KMS-11 (cell line): Measurements from ENCODE around the gene LRRC37A3.
"Not testable (repeated sequence)": the region's sequence is repeated elsewhere in the genome, so short reads cannot be mapped to it uniquely, and the experiment has no call there.

Experiments
- H2AFZ ChIP-seq: fragments of 200-600 bp; sonication (generic); 2 replicates; pipeline ENCODE4 v1.6.1; 2016; ENCODE audit warnings: antibody characterized with exemption, mixed run types, low read depth
- H3K27ac ChIP-seq: fragments of 200-600 bp; sonication (generic); 2 replicates; pipeline ENCODE4 v1.6.1; 2016; ENCODE audit warnings: mild to moderate bottlenecking, mixed run types
- H3K27me3 ChIP-seq: fragments of 200-600 bp; sonication (generic); 2 replicates; pipeline ENCODE4 v1.6.1; 2017; ENCODE audit warnings: mild to moderate bottlenecking, low read depth, mixed run types, moderate library complexity; ENCODE audit not compliant: insufficient read depth
- H3K36me3 ChIP-seq: fragments of 200-600 bp; sonication (generic); 2 replicates; pipeline ENCODE4 v1.6.1; 2017; ENCODE audit warnings: mild to moderate bottlenecking, mixed run types; ENCODE audit not compliant: insufficient read depth
- H3K4me1 ChIP-seq: fragments of 200-600 bp; sonication (generic); 2 replicates; pipeline ENCODE4 v1.6.1; 2016; ENCODE audit warnings: mild to moderate bottlenecking, low read depth, mixed run types; ENCODE audit not compliant: poor library complexity, severe bottlenecking
- H3K4me2 ChIP-seq: fragments of 200-600 bp; sonication (generic); 2 replicates; pipeline ENCODE4 v1.7.0; 2016; ENCODE audit warnings: mild to moderate bottlenecking, mixed run types
- H3K4me3 ChIP-seq: fragments of 200-600 bp; sonication (generic); IDR thresholded peaks from 2 replicates; pipeline ENCODE4 v1.6.1; 2017; ENCODE audit warnings: low read depth, low read length, mixed read lengths; ENCODE audit not compliant: insufficient read depth
- H3K79me2 ChIP-seq: fragments of 200-600 bp; sonication (generic); 2 replicates; pipeline ENCODE4 v1.6.1; 2016; ENCODE audit warnings: low read depth, mixed run types; ENCODE audit not compliant: insufficient read depth
- H3K9ac ChIP-seq: fragments of 200-600 bp; sonication (generic); 2 replicates; pipeline ENCODE4 v1.6.1; 2016; ENCODE audit warnings: mild to moderate bottlenecking, mixed run types
- H4K20me1 ChIP-seq: fragments of 200-600 bp; sonication (generic); 2 replicates; pipeline ENCODE4 v1.6.1; 2016; ENCODE audit warnings: mild to moderate bottlenecking, mixed run types; ENCODE audit not compliant: insufficient read depth

Gene LRRC37A3

DNA sequence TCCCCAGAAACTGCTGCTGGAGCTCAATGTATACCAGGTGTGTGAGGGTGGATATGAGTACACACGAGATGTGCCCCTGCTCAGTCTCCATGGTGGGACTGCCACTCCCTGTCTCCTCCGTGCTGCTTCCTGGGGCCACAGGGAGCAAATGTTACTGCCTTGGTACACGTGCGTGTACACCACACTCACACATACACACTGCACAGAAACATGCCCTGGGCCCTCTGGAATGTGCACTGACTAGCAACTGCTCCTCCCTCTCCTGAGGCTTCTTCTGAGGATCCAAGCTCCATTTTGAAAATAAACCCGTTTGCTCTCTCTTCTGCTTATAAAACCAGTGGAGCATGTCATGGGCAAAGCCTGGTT, 103.5 kb downstream of the LRRC37A3 start:
- not testable (repeated sequence) for H3K36me3 ChIP-seq, H3K79me2 ChIP-seq, H3K4me3 ChIP-seq, H3K4me1 ChIP-seq, H3K27me3 ChIP-seq, H4K20me1 ChIP-seq, H3K9ac ChIP-seq, H2AFZ ChIP-seq, H3K4me2 ChIP-seq, H3K27ac ChIP-seq

DNA sequence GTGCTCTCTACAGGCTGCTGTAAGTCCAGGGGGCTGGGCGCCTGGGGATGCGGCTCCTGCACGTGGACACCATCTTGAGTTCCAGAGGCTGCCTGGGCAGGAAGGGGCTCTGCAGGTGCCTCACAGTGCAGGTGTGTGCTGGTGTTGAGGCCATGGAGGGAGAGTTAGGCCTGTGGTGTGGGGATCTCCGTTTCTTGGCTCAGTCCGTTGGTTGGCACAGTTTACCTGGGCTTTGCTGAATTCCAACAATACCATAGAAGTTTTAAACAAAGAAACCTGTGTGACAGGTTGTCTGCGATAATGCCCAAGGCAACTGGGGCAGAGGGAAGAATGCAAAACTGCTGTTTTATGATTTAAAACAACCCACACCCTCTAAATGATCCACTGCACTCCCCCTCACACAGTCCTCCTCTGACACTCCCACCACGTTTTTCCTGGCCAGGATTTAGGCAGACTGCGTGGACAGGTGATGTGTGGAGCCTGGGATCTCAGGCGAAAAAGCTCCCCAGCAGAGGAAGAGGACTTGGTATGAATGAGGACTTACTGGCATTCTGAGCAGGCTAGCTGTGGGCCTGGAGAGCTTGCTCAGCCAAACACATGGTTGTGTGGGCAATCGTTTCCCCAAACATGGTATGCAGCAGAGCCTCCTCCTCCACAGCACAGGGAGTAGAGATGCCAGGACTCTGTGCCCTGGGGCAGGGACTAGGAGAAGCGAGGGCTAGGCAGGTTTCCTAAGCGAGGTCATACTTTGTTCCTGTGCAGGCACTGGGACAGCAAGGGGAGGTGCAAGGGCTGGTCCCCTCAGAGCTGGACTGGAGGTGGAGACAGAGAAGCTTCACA, 104.1 kb downstream of the LRRC37A3 start:
- not testable (repeated sequence) for H3K27me3 ChIP-seq, H3K4me2 ChIP-seq, H3K4me1 ChIP-seq, H3K36me3 ChIP-seq, H2AFZ ChIP-seq, H3K9ac ChIP-seq, H4K20me1 ChIP-seq, H3K79me2 ChIP-seq, H3K27ac ChIP-seq, H3K4me3 ChIP-seq

DNA sequence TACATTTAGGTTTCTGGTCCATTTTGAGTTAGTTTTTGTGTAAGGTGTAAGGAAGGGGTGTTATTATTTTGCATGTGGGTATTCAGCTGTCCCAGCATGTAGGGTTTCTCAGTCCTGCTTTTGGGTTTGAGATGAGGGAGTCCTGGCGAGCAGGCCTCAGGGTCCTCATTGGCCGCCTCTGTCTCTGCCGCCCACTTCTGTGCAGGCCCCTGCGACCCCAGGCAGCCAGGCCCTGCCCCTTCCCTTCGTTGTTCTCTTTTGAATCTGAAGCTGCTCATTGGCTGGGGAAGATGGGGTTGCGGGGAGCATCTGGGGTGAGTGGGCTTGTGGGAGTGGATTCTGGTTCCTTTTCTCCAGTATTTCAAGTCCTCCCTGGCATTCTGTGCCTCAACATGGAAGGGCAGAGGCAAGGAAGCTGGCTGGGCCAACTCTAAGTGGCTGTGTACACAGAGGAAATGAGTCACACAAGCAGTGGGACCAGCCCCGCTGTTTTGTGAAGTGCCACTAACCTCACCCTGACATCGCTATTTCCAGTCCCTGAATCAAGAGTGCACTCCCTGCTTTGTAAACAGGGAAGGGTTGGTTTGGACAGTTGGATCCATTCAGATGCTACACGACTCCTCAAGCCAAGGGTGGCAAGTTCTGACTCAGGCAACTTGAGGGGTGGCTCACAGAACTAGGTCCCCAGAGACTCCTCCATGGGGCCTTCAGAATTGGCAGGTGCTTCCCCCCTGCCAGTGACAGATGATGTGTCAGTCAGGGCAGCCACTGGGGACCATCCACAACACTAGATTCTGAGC, 110.9 kb downstream of the LRRC37A3 start:
- H3K4me3 ChIP-seq, H3K27ac ChIP-seq, H3K9ac ChIP-seq, H3K79me2 ChIP-seq, H2AFZ ChIP-seq, H3K4me1 ChIP-seq, H3K36me3 ChIP-seq, H3K27me3 ChIP-seq, H4K20me1 ChIP-seq, H3K4me2 ChIP-seq: not testable (repeated sequence)
